Right lobe of liver (tissue), 6 donors: Measurements from ENCODE around the gene PEX1. TPM values are rescaled to one million over a fixed set of nuclear protein-coding genes. Genes with fewer than 3 reads are reported as not detected.
"Not testable (repeated sequence)": the region's sequence is repeated elsewhere in the genome, so short reads cannot be mapped to it uniquely, and the experiment has no call there.

Experiments
- ATAC-seq, 4 donors: fragments of 200-7000 bp; cut with Tn5 transposase; one replicate each; pipeline ENCODE4 v1.9.1; 2020; ENCODE audit warnings: mild to moderate bottlenecking in 4 of 4, moderate library complexity in 4 of 4
- DNase-seq, 3 donors: peaks; one replicate each; pipeline ENCODE4 v3.0.0-alpha.2; 2020
- H3K27ac ChIP-seq, 3 donors: fragments of 200-600 bp; one replicate each; pipeline ENCODE4 v1.8.0; 2022
- H3K27me3 ChIP-seq, 2 donors: fragments of 200-600 bp; one replicate each; pipeline ENCODE4 v1.8.0; 2022
- H3K36me3 ChIP-seq, 4 donors: fragments of 200-600 bp; sonication (generic) in 1 of 4; one replicate each; pipeline versions ENCODE4 v1.5.1 to v1.8.0; 2017 to 2022; ENCODE audit warnings: control low read depth in 1 of 4
- H3K4me1 ChIP-seq, 4 donors: fragments of 200-600 bp; sonication (generic) in 1 of 4; one replicate each; pipeline versions ENCODE4 v1.5.1 to v1.8.0; 2017 to 2022; ENCODE audit warnings: control low read depth in 1 of 4
- H3K4me3 ChIP-seq, 3 donors: fragments of 200-600 bp; one replicate each; pipeline ENCODE4 v1.8.0; 2022
- H3K9me3 ChIP-seq, 4 donors: fragments of 200-600 bp; sonication (generic) in 1 of 4; one replicate each; pipeline versions ENCODE4 v1.5.1 to v1.8.0; 2017 to 2022; ENCODE audit warnings: control low read depth in 1 of 4
- POLR2A ChIP-seq: fragments of 450-650 bp; IDR thresholded peaks from one replicate; pipeline ENCODE4 v1.6.1; 2017; ENCODE audit warnings: antibody characterized with exemption, mild to moderate bottlenecking
- WGBS: methylation state at CpG from one replicate; pipeline ENCODE4 v1.1.6; 2018; ENCODE audit warnings: low coverage, low lambda C conversion rate; ENCODE audit not compliant: insufficient coverage; ENCODE audit errors: missing lambda C conversion rate; 5-methylcytosine and 5-hydroxymethylcytosine counted together
- intact Hi-C, 2 donors: fragments of 100-400 bp; cut with DNase I; formaldehyde crosslinking; loops; one replicate each; pipeline versions ENCODE4 v1.11.2 to v1.14.1; 2022
- total RNA-seq, 6 experiments: library from RNA; depleted of rRNA in 2 of 6; stranded (reverse); fragments of >200 nt in 2 of 6; fragmentation: NEBNext Ultra II Directional in 3 of 6; extraction: Animal tissue kit (Norgen Biotek cat#: 25700) in 3 of 6; gene quantifications; one replicate each; pipeline versions ENCODE4 v1.1.0 to v1.2.4, GENCODE V29; 2016 to 2023
- TF ChIP-seq, protein P1 (sequence below), 4 donors: fragments of 200-600 bp in 3 of 4; fragments of 450-650 bp in 1 of 4; IDR thresholded peaks; one replicate each; pipeline versions ENCODE4 v1.5.1 to v1.8.0; 2016 to 2022; ENCODE audit warnings: antibody characterized with exemption in 4 of 4, mild to moderate bottlenecking in 2 of 4
- donor health status: DM: no; HTN: yes; CAD: no.
- donor health status: DM: no; HTN: no; CAD: no.
- donor health status: DM: no; HTN: no; CAD: no.
- donor health status: DM: no; HTN: yes; CAD: no.
- donor health status: DM: no; HTN: yes; CAD: no.

PEX1 gene
- total RNA-seq, 6 experiments from 2014 or later = 10.0 to 12.0 (median 10.8) TPM

DNA sequence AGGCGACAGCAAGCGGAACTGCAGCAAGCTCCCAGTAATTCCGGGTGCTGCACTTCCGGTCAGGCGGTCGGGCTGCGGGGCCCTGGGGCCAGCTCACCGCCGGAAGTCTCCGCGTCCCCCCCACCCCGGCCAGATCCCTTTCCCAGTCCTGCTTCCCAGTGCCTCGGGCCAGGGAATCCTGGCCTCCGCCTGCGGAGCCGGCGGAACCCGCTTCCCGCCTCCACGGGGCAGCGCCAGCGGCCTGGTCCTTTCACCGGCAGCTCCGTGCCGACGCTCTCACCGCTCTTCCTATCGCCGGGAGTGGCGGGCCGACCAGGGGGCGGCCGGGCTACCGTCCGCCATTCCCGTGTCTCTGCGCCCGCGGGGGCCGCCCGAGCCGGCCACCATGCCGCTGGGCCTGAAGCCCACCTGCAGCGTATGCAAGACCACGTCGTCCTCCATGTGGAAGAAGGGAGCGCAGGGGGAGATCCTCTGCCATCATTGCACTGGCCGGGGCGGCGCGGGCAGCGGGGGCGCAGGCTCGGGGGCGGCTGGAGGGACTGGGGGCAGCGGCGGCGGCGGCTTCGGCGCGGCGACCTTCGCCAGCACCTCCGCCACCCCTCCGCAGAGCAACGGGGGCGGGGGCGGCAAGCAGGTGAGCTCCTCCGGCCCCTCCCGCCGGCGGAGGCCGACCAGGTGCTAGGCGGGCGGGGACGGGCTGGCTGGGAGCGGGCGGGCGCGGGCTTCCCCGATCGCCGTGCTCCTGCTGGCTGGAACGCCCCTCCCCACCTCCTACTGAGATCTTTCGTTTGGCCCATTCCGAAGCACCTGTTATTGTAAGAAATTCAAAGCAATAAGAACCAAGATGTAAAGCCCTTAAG is 80.7 kb downstream of the PEX1 start, which contains the start of gene GATAD1:
Gene GATAD1, plus strand, starts transcription at position 138 of the 860 bp plus-strand sequence. Its CDS starts 248 bp downstream, at position 386.
- Histone ChIP-seq H3K4me3 (peak within 1 kb of the TSS; percentile 93 to 99 (median 97)), H3K36me3 (peaks cover 0 to 31% (median 7%) of the 10 kb centered on the region in 4 donors), H3K9me3 (no peaks in the 10 kb centered on the region), H3K27me3 (no peaks in the 10 kb centered on the region), H3K27ac (peak within 1 kb of the TSS; percentile 92 to 97 (median 96)), H3K4me1 (peaks cover 0 to 5% (median 0%) of the 10 kb centered on the region in 4 donors)
- peak; percentile 79 for TF ChIP-seq POLR2A
- TF ChIP-seq, protein P1, sequence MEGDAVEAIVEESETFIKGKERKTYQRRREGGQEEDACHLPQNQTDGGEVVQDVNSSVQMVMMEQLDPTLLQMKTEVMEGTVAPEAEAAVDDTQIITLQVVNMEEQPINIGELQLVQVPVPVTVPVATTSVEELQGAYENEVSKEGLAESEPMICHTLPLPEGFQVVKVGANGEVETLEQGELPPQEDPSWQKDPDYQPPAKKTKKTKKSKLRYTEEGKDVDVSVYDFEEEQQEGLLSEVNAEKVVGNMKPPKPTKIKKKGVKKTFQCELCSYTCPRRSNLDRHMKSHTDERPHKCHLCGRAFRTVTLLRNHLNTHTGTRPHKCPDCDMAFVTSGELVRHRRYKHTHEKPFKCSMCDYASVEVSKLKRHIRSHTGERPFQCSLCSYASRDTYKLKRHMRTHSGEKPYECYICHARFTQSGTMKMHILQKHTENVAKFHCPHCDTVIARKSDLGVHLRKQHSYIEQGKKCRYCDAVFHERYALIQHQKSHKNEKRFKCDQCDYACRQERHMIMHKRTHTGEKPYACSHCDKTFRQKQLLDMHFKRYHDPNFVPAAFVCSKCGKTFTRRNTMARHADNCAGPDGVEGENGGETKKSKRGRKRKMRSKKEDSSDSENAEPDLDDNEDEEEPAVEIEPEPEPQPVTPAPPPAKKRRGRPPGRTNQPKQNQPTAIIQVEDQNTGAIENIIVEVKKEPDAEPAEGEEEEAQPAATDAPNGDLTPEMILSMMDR (IDR thresholded peaks at IDR 0.05) = peak; percentile 88 to 97 (median 89)
- ATAC-seq (peak; percentile 99 to 100 (median 99)), DNase-seq (peak; percentile 95 to 97 (median 96))
- 0% methylated on average over 20 of the region's 87 CpGs for WGBS
- intact Hi-C loops = no loop called here

DNA sequence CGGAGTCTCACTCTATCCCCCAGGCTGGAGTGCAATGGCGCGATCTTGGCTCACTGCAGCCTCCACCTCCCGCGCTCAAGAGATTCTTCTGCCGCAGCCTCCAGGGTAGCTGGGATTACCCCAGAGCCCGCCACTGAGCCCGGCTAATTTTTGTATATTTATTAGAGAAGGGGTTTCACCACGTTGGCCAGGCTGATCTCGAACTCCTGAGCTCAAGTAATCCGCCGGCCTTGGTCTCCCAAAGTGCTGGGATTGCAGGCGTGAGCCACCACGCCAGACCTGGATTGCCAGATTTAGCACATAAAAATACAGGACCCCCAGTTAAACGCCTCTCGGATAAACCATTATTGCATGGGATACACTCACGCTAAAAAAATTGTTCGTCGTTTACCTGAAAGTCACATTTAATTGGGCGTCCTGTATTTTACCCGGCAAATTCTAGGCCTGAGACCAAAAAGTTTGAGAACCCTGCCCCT is 81.4 kb downstream of the PEX1 start:
- 51% methylated on average over 21 of the region's 21 CpGs for WGBS
- ATAC-seq (no peak), DNase-seq (no peak)
- TF ChIP-seq, protein P1 (IDR thresholded peaks at IDR 0.05) = no peak
- TF ChIP-seq POLR2A = no peak
- Histone ChIP-seq H3K36me3 (peaks cover 0 to 24% (median 5%) of the 10 kb centered on the region in 4 donors), H3K27ac (peak overlapping the region in 1 of 3 donors; percentile 97), H3K27me3 (no peaks in the 10 kb centered on the region), H3K4me3 (peak overlapping the region; percentile 93 to 99 (median 97)), H3K4me1 (peaks cover 0 to 5% (median 0%) of the 10 kb centered on the region in 4 donors), H3K9me3 (no peaks in the 10 kb centered on the region)
- intact Hi-C loops = no loop called here

DNA sequence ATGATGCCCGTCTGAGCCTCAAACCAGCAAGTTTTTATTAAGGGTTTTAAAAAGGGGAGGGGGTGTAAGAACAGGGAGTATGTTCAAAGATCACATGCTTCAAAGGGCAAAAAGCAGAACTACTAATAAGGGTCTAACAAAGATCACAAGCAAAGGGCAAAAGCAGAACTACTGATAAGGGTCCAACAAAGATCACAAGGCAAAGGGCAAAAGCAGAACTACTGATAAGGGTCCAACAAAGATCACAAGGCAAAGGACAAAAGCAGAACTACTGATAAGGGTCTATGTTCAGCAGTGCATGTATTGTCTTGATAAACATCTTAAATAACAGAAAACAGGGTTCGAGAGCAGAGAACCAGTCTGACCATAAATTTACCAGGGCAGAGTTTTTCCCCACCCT is 85.6 kb downstream of the PEX1 start:
- WGBS = 92% methylated on average over 2 of the region's 2 CpGs
- H3K36me3 ChIP-seq, H3K27ac ChIP-seq, H3K27me3 ChIP-seq, H3K4me1 ChIP-seq, H3K9me3 ChIP-seq, ATAC-seq, DNase-seq, intact Hi-C loops, H3K4me3 ChIP-seq: not testable (repeated sequence)

DNA sequence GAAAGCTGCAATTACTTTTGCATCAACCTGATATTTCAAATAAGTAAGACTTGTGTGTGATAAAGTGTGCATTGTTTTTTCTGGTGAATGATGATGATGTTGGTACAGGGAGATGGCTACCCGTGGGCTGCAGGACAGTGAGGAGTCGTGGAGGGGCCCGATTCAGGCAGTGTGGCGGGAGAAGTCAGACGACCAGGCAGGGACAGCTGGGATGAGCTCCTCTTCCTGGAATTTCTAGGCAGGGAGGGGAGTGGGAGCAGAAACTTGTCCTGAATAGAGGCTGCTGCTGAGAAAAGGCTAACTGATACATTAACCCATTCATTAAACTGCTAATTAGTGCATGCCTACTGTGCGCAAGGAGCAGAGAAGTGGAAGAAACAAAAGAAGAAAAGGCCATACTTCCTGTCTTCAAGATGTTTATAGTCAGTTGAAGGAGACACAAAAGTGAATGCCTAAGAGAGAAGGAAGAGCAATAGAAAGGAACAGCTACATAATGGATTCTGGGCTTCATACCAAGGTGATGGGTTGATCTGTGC is 90.3 kb downstream of the PEX1 start:
- intact Hi-C loops = no loop called here
- WGBS = 77% methylated on average over 6 of the region's 6 CpGs
- H3K4me3 ChIP-seq = no peak overlapping the region

More for the DNA sequence above, 90.3 kb downstream of the PEX1 start:
- Histone ChIP-seq H3K27me3 (no peaks in the 10 kb centered on the region), H3K36me3 (no peaks in the 10 kb centered on the region), H3K9me3 (no peaks in the 10 kb centered on the region), H3K27ac (no peak overlapping the region), H3K4me1 (no peaks in the 10 kb centered on the region)
- ATAC-seq = no peak
- DNase-seq = no peak
- TF ChIP-seq, protein P1 (IDR thresholded peaks at IDR 0.05) = no peak
- no peak for TF ChIP-seq POLR2A

Other genes starting within 250 kb of the PEX1 start
- 10 to 100 TPM; 11.5 to 16.8 (median 14.0) TPM for gene GATAD1, start 81.0 kb downstream of the PEX1 start, total RNA-seq
- gene ERVW-1, start 50.6 kb downstream of the PEX1 start, total RNA-seq = not detected
- gene RBM48, start 275 bp upstream of the PEX1 start, total RNA-seq = 1 to 10 TPM; 4.2 to 6.9 (median 4.7) TPM
- 10 to 100 TPM in 3 of 6 experiments, 1 to 10 TPM in 3; 8.6 to 11.6 (median 9.7) TPM for gene FAM133B, start 61.9 kb upstream of the PEX1 start, total RNA-seq